ENCODE measurements around the gene CNGB1.

The CNGB1 gene

GRCh38 chr16:57892447-57893096 lies 78.4 kb downstream of the CNGB1 start:
- peak; percentile 65 for DNase-seq (ENCODE audit: low read depth)
- H3K4me3 ChIP-seq (ENCODE audit: low read depth, low read length): no peak overlapping the region
- no peak for TF ChIP-seq CTCF (conservative IDR thresholded peaks at IDR 0.05; ENCODE audit: low read depth, low read length)

- DNase-seq (ENCODE audit: low read depth): peak; percentile 93
- no peak overlapping the region for H3K4me3 ChIP-seq (ENCODE audit: low read depth, low read length)
- no peak for TF ChIP-seq CTCF (conservative IDR thresholded peaks at IDR 0.05; ENCODE audit: low read depth, low read length)
These were observed 78.9 kb downstream of the CNGB1 start for GRCh38 chr16:57892041-57892440.

GRCh38 chr16:57890752-57891111 lies 80.2 kb downstream of the CNGB1 start:
- H3K4me3 ChIP-seq (ENCODE audit: low read depth, low read length): no peak overlapping the region
- no peak for TF ChIP-seq CTCF (conservative IDR thresholded peaks at IDR 0.05; ENCODE audit: low read depth, low read length)
- no peak for DNase-seq (ENCODE audit: low read depth)

- H3K4me3 ChIP-seq (ENCODE audit: low read depth, low read length): no peak overlapping the region
- TF ChIP-seq CTCF (conservative IDR thresholded peaks at IDR 0.05; ENCODE audit: low read depth, low read length): no peak
- DNase-seq (ENCODE audit: low read depth): peak; percentile 49
These were observed 80.8 kb downstream of the CNGB1 start for GRCh38 chr16:57889960-57890751.

DNA sequence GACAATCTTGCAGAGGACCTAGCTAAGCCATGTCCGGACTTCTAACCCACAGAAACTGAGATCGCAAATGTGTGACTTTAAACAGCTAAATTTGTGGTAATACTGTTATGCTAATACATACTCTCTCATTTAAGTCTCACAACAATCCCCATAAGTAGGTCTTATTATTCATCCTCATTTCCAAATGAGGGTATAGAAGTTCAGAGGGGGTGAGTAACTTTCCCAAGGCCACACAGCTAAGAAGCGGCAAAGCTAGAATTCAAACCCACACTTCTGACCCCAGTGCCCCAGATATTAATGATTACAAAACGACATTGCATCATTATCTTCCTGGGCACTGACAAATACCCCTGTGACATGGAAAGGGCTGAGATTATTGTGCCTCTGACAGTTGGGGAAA lies 81.4 kb downstream of the CNGB1 start:
- DNase-seq (ENCODE audit: low read depth): no peak
- H3K4me3 ChIP-seq (ENCODE audit: low read depth, low read length): no peak overlapping the region
- no peak for TF ChIP-seq CTCF (conservative IDR thresholded peaks at IDR 0.05; ENCODE audit: low read depth, low read length)

DNA sequence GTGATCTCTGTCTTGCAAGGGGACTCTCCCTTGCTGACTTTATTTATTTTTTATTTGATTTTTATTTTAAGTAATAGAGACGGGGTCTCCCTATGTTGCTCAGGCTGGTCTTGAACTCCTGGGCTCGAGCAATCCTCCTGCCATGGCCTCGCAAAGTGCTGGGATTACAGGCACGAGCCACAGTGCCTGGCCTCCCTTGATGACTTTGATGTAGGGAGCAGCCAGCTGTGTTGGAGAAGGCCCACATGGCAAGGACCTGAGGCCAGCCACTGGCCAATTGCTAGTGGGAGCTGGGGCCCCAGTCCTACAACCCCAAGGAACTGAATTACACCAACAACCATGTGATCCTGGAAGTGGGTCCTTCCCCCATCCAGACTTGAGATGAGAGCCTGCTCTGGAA lies 81.8 kb downstream of the CNGB1 start:
- H3K4me3 ChIP-seq (ENCODE audit: low read depth, low read length): no peak overlapping the region
- DNase-seq (ENCODE audit: low read depth): no peak

More for the DNA sequence above, 81.8 kb downstream of the CNGB1 start:
- no peak for TF ChIP-seq CTCF (conservative IDR thresholded peaks at IDR 0.05; ENCODE audit: low read depth, low read length)

Measured in choroid plexus epithelial cell (primary cell).